ENCODE results near the gene CD84.

Gene CD84

DNA sequence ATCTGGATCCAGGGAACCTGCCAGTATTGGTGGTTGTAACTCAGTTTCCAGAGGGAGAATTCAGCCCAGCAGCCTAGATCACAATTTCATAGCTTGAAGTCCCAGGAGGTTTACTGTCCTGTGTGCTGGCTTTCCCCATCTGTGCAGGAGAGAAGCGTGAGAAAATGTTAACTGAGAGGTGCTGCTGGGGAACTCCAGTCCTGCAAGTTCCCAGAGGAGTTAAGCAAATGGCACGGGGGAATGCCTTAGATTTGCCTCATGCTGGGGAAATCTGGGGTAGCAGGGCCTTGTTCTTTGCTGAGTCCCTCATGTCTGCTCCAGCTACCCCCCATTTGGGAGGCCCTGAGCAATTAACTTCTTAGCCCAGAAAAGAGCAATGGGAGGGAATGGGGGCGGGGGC, 31.1 kb downstream of the CD84 start:
- no peak for DNase-seq (ENCODE audit: low read depth in 2 of 2)
- H3K4me3 ChIP-seq (replicated peaks in 1 of 2; ENCODE audit: low read depth in 2 of 2, low read length in 2 of 2): no peak overlapping the region
- TF ChIP-seq, protein P1, sequence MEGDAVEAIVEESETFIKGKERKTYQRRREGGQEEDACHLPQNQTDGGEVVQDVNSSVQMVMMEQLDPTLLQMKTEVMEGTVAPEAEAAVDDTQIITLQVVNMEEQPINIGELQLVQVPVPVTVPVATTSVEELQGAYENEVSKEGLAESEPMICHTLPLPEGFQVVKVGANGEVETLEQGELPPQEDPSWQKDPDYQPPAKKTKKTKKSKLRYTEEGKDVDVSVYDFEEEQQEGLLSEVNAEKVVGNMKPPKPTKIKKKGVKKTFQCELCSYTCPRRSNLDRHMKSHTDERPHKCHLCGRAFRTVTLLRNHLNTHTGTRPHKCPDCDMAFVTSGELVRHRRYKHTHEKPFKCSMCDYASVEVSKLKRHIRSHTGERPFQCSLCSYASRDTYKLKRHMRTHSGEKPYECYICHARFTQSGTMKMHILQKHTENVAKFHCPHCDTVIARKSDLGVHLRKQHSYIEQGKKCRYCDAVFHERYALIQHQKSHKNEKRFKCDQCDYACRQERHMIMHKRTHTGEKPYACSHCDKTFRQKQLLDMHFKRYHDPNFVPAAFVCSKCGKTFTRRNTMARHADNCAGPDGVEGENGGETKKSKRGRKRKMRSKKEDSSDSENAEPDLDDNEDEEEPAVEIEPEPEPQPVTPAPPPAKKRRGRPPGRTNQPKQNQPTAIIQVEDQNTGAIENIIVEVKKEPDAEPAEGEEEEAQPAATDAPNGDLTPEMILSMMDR (IDR thresholded peaks at IDR 0.05; ENCODE audit: low read depth, low read length): no peak

DNA sequence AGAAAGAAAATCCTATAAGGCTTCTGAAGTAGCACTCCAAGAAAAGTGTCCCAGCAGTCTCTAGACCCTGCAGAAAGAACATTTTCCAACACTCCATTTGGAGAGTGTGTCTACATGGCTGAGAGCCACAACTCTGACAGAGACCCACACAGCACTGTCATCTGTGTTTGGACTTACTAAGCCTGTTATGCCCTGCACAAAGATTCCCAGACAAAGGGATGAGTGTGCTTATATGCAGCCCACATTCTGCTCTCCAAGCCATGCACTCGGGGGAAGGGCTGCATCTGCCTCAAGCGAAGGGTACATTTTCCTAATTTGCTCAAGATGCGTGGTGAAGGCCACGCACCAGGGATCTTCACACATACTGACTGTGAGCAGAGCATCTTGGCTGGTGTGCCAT, 31.9 kb downstream of the CD84 start:
- TF ChIP-seq, protein P1 (IDR thresholded peaks at IDR 0.05; ENCODE audit: low read depth, low read length): no peak
- H3K4me3 ChIP-seq (replicated peaks in 1 of 2; ENCODE audit: low read depth in 2 of 2, low read length in 2 of 2): no peak overlapping the region
- DNase-seq (ENCODE audit: low read depth in 2 of 2): no peak

DNA sequence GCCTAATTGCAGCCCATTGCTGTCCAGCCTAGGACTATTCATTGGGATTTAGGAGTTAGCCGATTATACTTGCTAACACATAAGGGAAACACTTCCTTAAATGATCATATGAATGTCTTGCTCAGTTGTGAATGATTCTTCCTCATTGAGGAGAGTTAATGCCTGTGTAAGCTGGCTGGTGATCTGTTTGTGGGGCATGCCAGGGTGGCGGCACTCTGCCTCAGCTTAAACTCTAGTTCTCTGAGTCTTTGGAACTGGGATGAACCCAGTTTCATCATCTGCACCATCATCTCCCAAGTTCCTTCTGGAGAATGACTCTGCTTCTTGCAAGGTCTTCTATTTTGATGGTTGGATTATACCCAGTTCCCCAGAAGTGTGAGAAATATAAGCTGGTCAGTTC, 32.4 kb downstream of the CD84 start:
- no peak overlapping the region for H3K4me3 ChIP-seq (replicated peaks in 1 of 2; ENCODE audit: low read depth in 2 of 2, low read length in 2 of 2)
- TF ChIP-seq, protein P1 (IDR thresholded peaks at IDR 0.05; ENCODE audit: low read depth, low read length): no peak
- no peak for DNase-seq (ENCODE audit: low read depth in 2 of 2)

DNA sequence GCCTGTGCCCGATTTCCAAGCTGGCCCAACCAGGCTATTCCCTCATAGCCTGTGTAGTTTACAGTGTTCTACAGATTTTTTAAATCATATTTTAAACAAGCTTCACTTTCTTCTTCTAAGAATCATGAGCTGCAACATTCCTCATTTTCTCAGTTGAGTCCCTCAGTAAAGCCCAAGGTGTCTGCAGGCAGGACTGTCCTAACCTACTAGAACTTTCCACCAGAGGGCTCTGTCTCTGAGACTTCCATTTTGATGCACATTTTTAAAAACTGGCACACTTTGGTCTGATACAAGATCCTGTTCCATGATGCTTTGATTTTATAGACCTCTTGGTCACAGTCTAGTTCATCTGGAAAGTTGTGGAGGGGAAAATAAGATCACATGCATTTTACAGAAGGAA, 34.6 kb downstream of the CD84 start:
- peak; percentile 8 to 10 for DNase-seq (ENCODE audit: low read depth in 2 of 2)
- TF ChIP-seq, protein P1 (IDR thresholded peaks at IDR 0.05; ENCODE audit: low read depth, low read length): peak; percentile 21
- H3K4me3 ChIP-seq (replicated peaks in 1 of 2; ENCODE audit: low read depth in 2 of 2, low read length in 2 of 2): no peak overlapping the region

DNA sequence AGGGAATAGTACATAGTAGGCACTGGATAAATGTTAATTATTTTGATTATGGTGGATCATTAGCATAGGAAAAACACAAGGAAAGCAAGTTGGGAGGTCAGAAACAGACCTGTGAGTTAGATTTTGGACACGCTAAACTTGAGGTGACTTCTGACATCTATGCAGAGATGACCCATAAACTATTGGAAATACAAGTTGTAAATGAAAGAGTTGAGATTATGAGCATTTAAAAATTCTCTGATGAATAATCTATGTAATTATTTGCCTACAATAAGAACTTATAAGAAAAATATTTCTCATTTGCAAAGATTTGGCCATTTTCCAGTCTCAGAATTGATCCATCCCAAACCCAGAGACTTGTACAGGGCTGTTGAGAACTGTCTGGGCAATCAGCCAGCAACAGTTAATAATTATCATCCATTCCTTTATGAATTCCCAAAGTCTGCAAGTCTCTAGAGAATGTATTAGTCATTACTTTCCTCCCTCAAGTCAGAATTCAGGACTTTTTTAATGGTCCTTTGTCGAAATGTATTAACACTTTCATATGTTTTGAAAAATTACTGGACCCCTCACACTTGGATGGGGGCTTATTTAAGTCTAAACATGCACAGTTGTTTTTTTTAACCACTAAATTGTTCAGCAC, 36.9 kb downstream of the CD84 start:
- H3K4me3 ChIP-seq (replicated peaks in 1 of 2; ENCODE audit: low read depth in 2 of 2, low read length in 2 of 2): no peak overlapping the region
- TF ChIP-seq, protein P1 (IDR thresholded peaks at IDR 0.05; ENCODE audit: low read depth, low read length): no peak
- peak in 1 of 2 donors; percentile 6 for DNase-seq (ENCODE audit: low read depth in 2 of 2)

DNA sequence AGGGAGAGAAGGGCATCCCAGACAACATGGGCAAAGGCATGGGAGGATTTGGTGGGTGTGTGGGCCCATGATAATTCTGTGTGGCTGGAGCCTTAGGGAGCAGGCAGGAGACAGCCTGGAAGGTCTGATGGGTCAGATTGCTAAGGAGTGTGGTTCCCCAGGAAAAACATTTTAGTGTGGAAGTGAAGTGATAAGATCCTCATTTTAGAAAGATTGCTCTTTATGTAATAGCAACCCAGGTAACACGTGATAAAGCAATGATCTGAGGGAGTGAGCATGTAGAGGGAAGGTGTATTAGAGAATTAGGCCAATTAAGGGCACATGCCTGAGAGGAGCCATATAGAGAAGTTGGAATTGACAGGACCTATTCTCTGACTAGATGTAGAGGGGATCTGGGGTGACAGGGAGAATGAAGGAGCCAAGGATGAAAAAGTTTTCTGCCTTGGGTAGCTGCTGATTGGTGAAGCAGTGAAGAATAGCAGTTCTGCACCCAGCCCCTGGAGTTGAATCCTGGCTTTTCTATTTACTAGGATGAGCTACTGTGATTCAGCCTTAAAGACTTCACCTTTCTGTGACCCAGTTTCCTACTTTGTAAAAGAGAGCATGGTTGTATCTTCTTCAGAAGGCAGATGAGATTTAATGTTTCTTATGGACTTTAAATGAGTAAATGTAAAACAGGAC, 37.5 kb downstream of the CD84 start:
- TF ChIP-seq, protein P1 (IDR thresholded peaks at IDR 0.05; ENCODE audit: low read depth, low read length): no peak
- DNase-seq (ENCODE audit: low read depth in 2 of 2): no peak
- no peak overlapping the region for H3K4me3 ChIP-seq (replicated peaks in 1 of 2; ENCODE audit: low read depth in 2 of 2, low read length in 2 of 2)
